OCI-LY7 (cell line): ENCODE data around the gene SMYD3. TPM values are rescaled to one million over a fixed set of nuclear protein-coding genes. Genes with fewer than 3 reads are reported as not detected.

Source experiments
- BruUV-seq: library from RNA; stranded (reverse); fragments of 400-500 nt; replicated peaks from 2 replicates; lab custom pipeline; 2021; lab: Mats Ljungman, UMichigan
- CTCF ChIA-PET: fragments of 300-600 bp; sonication (Branson Sonifier 250); formaldehyde crosslinking; loops from one replicate; lab custom pipeline; 2022; ENCODE audit warnings: antibody characterized with exemption; ENCODE audit not compliant: unreplicated experiment; lab: Charles Lee
- POLR2A ChIA-PET: fragments of 300-600 bp; sonication (Branson Sonifier 250); formaldehyde crosslinking; loops from one replicate; lab custom pipeline; 2022; ENCODE audit warnings: antibody characterized with exemption; lab: Charles Lee
- DNase-seq: peaks from one replicate; pipeline ENCODE4 v3.0.0-alpha.2; 2015; ENCODE audit warnings: low spot score
- H2AFZ ChIP-seq: fragments of 200-600 bp; sonication (generic), shearing (Covaris generic); 2 replicates; pipeline ENCODE4 v1.6.1; 2014; ENCODE audit warnings: mild to moderate bottlenecking, antibody characterized with exemption, low read length, moderate library complexity
- H3K27ac ChIP-seq: fragments of 200-600 bp; sonication (generic); 2 replicates; pipeline ENCODE4 v1.5.1; 2014; ENCODE audit warnings: mixed run types, low read depth, mild to moderate bottlenecking, moderate library complexity, low read length, inconsistent platforms; ENCODE audit not compliant: poor library complexity, severe bottlenecking
- H3K36me3 ChIP-seq: fragments of 200-600 bp; sonication (generic); 2 replicates; pipeline ENCODE4 v1.6.1; 2014; ENCODE audit warnings: mild to moderate bottlenecking, antibody characterized with exemption, low read length, moderate library complexity, mixed read lengths; ENCODE audit not compliant: insufficient read depth
- H3K4me1 ChIP-seq: fragments of 200-600 bp; sonication (generic); 2 replicates; pipeline ENCODE4 v1.5.1; 2014; ENCODE audit warnings: mild to moderate bottlenecking, low read length; ENCODE audit not compliant: insufficient read depth, poor library complexity, severe bottlenecking
- H3K4me2 ChIP-seq: fragments of 200-600 bp; sonication (generic); 2 replicates; pipeline ENCODE4 v1.6.1; 2014; ENCODE audit warnings: mild to moderate bottlenecking, low read length
- H3K4me3 ChIP-seq: fragments of 200-600 bp; sonication (generic); 2 replicates; pipeline ENCODE4 v1.5.1; 2014; ENCODE audit warnings: mild to moderate bottlenecking, low read depth, low read length; ENCODE audit not compliant: poor library complexity, severe bottlenecking
- H3K79me2 ChIP-seq: fragments of 200-600 bp; sonication (generic); 2 replicates; pipeline ENCODE4 v1.6.1; 2016; ENCODE audit warnings: low read depth, mild to moderate bottlenecking, low read length, moderate library complexity, mixed read lengths; ENCODE audit not compliant: insufficient read depth
- H3K9me2 ChIP-seq: fragments of 200-600 bp; sonication (generic); 2 replicates; pipeline ENCODE4 v1.6.1; 2016; ENCODE audit warnings: mild to moderate bottlenecking, low read length, mixed read lengths; ENCODE audit not compliant: insufficient read depth
- H3K9me3 ChIP-seq: fragments of 200-600 bp; sonication (generic); 2 replicates; pipeline ENCODE4 v1.6.1; 2014; ENCODE audit warnings: mild to moderate bottlenecking, mixed run types, low read length, mixed read lengths
- H4K20me1 ChIP-seq: fragments of 200-600 bp; sonication (generic); 2 replicates; pipeline ENCODE4 v1.6.1; 2014; ENCODE audit warnings: mild to moderate bottlenecking, antibody characterized with exemption, low read length, moderate library complexity, mixed read lengths; ENCODE audit not compliant: insufficient read depth
- EZH2phosphoT487 ChIP-seq: fragments of 200-600 bp; sonication (generic); IDR thresholded peaks from 2 replicates; pipeline ENCODE4 v1.6.1; 2018; ENCODE audit warnings: low read depth, borderline replicate concordance, mild to moderate bottlenecking, mixed run types, antibody characterized with exemption, low read length, moderate library complexity, mixed read lengths
- intact Hi-C: fragments of 100-400 bp; cut with micrococcal nuclease; formaldehyde crosslinking; loops from one replicate; pipeline ENCODE4 v1.10.0; 2022; ENCODE audit not compliant: unreplicated experiment
- total RNA-seq, 2 experiments: library from RNA; depleted of rRNA in 1 of 2; stranded (reverse); fragments of >200 nt in 1 of 2; shearing (Covaris generic) in 1 of 2; gene quantifications; 2 replicates each; pipeline ENCODE4 v1.2.3, GENCODE V29; 2014 to 2022
- TF ChIP-seq, protein P1 (sequence below): fragments of 200-600 bp; sonication (generic); conservative IDR thresholded peaks from 2 replicates; pipeline ENCODE4 v1.5.1; 2014; ENCODE audit warnings: mild to moderate bottlenecking, antibody characterized with exemption, low read length, moderate library complexity, mixed read lengths

SMYD3 gene
- total RNA-seq, 2 experiments from 2014 or later = 28.9 to 34.5 TPM

DNA sequence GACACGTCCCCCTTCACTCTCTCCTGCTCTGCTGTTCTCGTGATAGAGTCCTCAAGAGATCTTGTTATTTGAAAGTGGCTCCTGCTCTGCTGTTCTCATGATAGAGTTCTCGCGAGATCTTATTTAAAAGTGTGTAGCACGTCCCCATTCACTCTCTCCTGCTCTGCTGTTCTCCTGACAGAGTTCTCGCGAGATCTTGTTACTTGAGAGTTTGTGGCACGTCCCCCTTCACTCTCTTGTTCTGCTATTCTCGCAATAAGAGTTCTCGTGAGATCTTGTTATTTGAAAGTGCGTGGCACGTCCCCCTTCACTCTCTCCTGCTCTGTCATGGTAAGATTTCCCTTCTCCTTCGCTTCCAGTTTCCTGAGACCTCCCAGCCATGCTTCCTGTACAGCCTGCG lies 47.9 kb downstream of the SMYD3 start:
- CTCF ChIA-PET = no interaction called here
- H3K9me3 ChIP-seq = no peaks in the 10 kb centered on the region
- no peak for DNase-seq
- BruUV-seq = no TSS peak
- intact Hi-C loops = no loop called here
- H3K36me3 ChIP-seq = no peaks in the 10 kb centered on the region
- POLR2A ChIA-PET = interaction anchor here (0.8 kb wide), 1 partner anchor 20 kb away, joined by 3 read pairs; no protein-coding TSS in a partner anchor
- no peak overlapping the region for H3K4me3 ChIP-seq
- H4K20me1 ChIP-seq = peaks cover 6% of the 10 kb centered on the region; the same call in 1 of the 2 replicates
- no peaks in the 10 kb centered on the region for H3K9me2 ChIP-seq
- H3K27ac ChIP-seq = no peak overlapping the region
- H2AFZ ChIP-seq = no peak overlapping the region
- no peaks in the 10 kb centered on the region for H3K79me2 ChIP-seq
- TF ChIP-seq, protein P1, sequence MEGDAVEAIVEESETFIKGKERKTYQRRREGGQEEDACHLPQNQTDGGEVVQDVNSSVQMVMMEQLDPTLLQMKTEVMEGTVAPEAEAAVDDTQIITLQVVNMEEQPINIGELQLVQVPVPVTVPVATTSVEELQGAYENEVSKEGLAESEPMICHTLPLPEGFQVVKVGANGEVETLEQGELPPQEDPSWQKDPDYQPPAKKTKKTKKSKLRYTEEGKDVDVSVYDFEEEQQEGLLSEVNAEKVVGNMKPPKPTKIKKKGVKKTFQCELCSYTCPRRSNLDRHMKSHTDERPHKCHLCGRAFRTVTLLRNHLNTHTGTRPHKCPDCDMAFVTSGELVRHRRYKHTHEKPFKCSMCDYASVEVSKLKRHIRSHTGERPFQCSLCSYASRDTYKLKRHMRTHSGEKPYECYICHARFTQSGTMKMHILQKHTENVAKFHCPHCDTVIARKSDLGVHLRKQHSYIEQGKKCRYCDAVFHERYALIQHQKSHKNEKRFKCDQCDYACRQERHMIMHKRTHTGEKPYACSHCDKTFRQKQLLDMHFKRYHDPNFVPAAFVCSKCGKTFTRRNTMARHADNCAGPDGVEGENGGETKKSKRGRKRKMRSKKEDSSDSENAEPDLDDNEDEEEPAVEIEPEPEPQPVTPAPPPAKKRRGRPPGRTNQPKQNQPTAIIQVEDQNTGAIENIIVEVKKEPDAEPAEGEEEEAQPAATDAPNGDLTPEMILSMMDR = no peak
- no peak for TF ChIP-seq EZH2phosphoT487
- no peak overlapping the region for H3K4me2 ChIP-seq
- H3K4me1 ChIP-seq = no peaks in the 10 kb centered on the region

GRCh38 chr1:246455476-246455875 lies 51.6 kb downstream of the SMYD3 start:
- Histone ChIP-seq H3K9me3 (no peaks in the 10 kb centered on the region), H3K4me1 (no peaks in the 10 kb centered on the region), H2AFZ (no peak overlapping the region), H4K20me1 (peaks cover 15% of the 10 kb centered on the region), H3K4me3 (no peak overlapping the region), H3K36me3 (no peaks in the 10 kb centered on the region), H3K27ac (no peak overlapping the region), H3K79me2 (no peaks in the 10 kb centered on the region), H3K4me2 (no peak overlapping the region), H3K9me2 (no peaks in the 10 kb centered on the region)
- POLR2A ChIA-PET = interaction anchor here (0.8 to 1.6 kb wide), 4 partner anchors 9 to 229 kb away, joined by 3 to 4 read pairs (median 4); no protein-coding TSS in a partner anchor
- no TSS peak for BruUV-seq
- CTCF ChIA-PET = no interaction called here
- DNase-seq = no peak
- intact Hi-C loops = no loop called here
- TF ChIP-seq, protein P1 = no peak
- no peak for TF ChIP-seq EZH2phosphoT487

- no peak overlapping the region for H3K27ac ChIP-seq
- BruUV-seq = no TSS peak
- no peak overlapping the region for H3K4me2 ChIP-seq
- no peak overlapping the region for H2AFZ ChIP-seq
- H3K79me2 ChIP-seq = no peaks in the 10 kb centered on the region
- intact Hi-C loops = loop anchor here (5.0 kb wide), 2 partner anchors 442 to 1297 kb away; no protein-coding TSS in a partner anchor
- no peaks in the 10 kb centered on the region for H3K9me3 ChIP-seq
- H3K4me3 ChIP-seq = no peak overlapping the region
- H4K20me1 ChIP-seq = peaks cover 15% of the 10 kb centered on the region
- H3K36me3 ChIP-seq = no peaks in the 10 kb centered on the region
- ChIA-PET POLR2A (interaction anchor here (0.7 to 1.6 kb wide), 5 partner anchors 10 to 228 kb away, joined by 3 to 4 read pairs (median 4); no protein-coding TSS in a partner anchor), CTCF (no interaction called here)
- no peak for DNase-seq
- no peak for TF ChIP-seq EZH2phosphoT487
- H3K4me1 ChIP-seq = no peaks in the 10 kb centered on the region
- H3K9me2 ChIP-seq = no peaks in the 10 kb centered on the region
Measured at GRCh38 chr1:246454655-246455054, 52.4 kb downstream of the SMYD3 start.
